ENCODE results near the gene HIGD1C. TPM values are rescaled to one million over a fixed set of nuclear protein-coding genes. Genes with fewer than 3 reads are reported as not detected.
A peak's percentile ranks its signal among the peaks of the same experiment; 100 is the strongest.

HIGD1C gene
- total RNA-seq, 1 experiment from 2014 or later: not detected

DNA sequence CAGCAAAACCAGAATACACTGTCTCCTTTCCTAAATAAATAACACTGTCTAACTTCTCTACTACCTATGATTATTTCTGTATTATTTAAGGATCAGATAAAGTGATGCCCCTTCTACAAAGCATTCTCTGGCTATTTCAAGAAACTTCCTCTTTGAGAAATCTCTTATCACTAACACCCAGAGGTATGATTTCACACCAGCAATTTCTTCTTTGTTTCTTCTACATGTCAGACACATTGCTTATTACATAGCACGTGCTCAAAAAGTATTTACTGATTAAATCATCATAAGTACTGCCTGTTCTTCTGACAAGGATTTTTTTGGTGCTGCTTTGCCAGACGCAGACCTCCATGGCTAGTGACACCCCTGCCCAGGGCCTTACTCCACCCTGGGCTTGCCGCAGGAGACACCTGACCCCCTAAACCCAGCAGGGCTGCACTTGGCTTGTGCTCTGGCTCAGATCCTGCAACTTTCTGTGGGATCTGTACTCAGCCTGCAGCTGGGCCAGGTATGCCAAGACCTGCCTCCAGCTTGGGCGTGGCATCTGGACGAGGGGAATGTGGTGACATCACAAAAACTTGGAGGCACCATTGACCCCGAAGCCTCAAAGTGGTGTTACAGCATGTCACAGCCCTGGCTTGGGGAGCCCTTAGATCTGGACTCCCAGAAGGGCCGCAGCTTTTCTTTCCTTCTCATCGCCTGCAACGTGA, 15.4 kb upstream of the HIGD1C start:
- no peaks in the 10 kb centered on the region for H3K36me3 ChIP-seq (ENCODE audit: control insufficient read depth, insufficient read depth, low read length)
- Mint-ChIP-seq H3K9me3 (ENCODE audit: unreplicated experiment) (peaks cover 25% of the 10 kb centered on the region), H3K27me3 (ENCODE audit: insufficient read depth, unreplicated experiment) (no peaks in the 10 kb centered on the region), H3K27ac (ENCODE audit: unreplicated experiment) (peak overlapping the region; percentile 80), H3K4me3 (ENCODE audit: unreplicated experiment) (no peak overlapping the region), H3K36me3 (ENCODE audit: insufficient read depth, unreplicated experiment) (no peaks in the 10 kb centered on the region), H3K4me1 (ENCODE audit: low read depth, unreplicated experiment) (peaks cover 37% of the 10 kb centered on the region)
- H3K9me3 ChIP-seq: peaks cover 16% of the 10 kb centered on the region; the same call in 1 of the 2 replicates
- ChIA-PET CTCF (no interaction called here), POLR2A (no interaction called here)
- H3K4me3 ChIP-seq (ENCODE audit: low read depth, low read length): no peak overlapping the region
- H3K27me3 ChIP-seq (replicated peaks; ENCODE audit: control insufficient read depth, insufficient read depth, low read length): no peaks in the 10 kb centered on the region
- TF ChIP-seq, protein P1, sequence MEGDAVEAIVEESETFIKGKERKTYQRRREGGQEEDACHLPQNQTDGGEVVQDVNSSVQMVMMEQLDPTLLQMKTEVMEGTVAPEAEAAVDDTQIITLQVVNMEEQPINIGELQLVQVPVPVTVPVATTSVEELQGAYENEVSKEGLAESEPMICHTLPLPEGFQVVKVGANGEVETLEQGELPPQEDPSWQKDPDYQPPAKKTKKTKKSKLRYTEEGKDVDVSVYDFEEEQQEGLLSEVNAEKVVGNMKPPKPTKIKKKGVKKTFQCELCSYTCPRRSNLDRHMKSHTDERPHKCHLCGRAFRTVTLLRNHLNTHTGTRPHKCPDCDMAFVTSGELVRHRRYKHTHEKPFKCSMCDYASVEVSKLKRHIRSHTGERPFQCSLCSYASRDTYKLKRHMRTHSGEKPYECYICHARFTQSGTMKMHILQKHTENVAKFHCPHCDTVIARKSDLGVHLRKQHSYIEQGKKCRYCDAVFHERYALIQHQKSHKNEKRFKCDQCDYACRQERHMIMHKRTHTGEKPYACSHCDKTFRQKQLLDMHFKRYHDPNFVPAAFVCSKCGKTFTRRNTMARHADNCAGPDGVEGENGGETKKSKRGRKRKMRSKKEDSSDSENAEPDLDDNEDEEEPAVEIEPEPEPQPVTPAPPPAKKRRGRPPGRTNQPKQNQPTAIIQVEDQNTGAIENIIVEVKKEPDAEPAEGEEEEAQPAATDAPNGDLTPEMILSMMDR (IDR thresholded peaks at IDR 0.05; ENCODE audit: insufficient read depth in 1 of 2, low read depth in 1 of 2, low read length in 1 of 2, severe bottlenecking in 1 of 2, unreplicated experiment in 1 of 2): no peak
- intact Hi-C loops (cut with micrococcal nuclease; ENCODE audit: unreplicated experiment): no loop called here
- BruUV-seq (replicated peaks): no TSS peak
- no peak for DNase-seq
- peaks cover 38% of the 10 kb centered on the region for H3K4me1 ChIP-seq

DNA sequence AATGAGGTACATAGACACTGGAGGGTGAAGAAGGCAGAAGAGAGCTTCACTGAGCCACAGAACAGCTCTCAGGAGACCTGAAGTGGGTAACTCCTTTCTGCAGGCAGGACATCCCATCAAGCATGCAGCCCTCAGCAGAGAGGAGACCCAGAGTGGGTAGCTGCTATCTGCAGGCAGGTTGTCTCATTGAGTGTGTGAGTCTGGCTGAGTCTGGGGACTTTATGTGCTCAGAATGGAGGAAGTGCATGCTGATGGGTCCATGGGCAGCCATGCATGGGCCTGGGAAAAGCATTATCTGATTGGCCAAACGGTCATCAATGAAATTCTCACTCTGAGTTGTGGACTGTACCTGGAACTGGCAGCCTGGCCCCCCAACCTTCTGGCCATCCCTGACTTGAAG, 14.7 kb upstream of the HIGD1C start:
- no TSS peak for BruUV-seq (replicated peaks)
- H3K4me3 Mint-ChIP-seq (ENCODE audit: unreplicated experiment): no peak overlapping the region
- TF ChIP-seq, protein P1 (IDR thresholded peaks at IDR 0.05; ENCODE audit: insufficient read depth in 1 of 2, low read depth in 1 of 2, low read length in 1 of 2, severe bottlenecking in 1 of 2, unreplicated experiment in 1 of 2): no peak
- peaks cover 16% of the 10 kb centered on the region; the same call in 1 of the 2 replicates for H3K9me3 ChIP-seq
- no peaks in the 10 kb centered on the region for H3K27me3 Mint-ChIP-seq (ENCODE audit: insufficient read depth, unreplicated experiment)
- POLR2A ChIA-PET: no interaction called here
- CTCF ChIA-PET: no interaction called here
- H3K4me1 ChIP-seq: peaks cover 31% of the 10 kb centered on the region
- no peak overlapping the region for H3K27ac Mint-ChIP-seq (ENCODE audit: unreplicated experiment)
- H3K4me3 ChIP-seq (ENCODE audit: low read depth, low read length): no peak overlapping the region
- no peak for DNase-seq
- peaks cover 35% of the 10 kb centered on the region for H3K4me1 Mint-ChIP-seq (ENCODE audit: low read depth, unreplicated experiment)
- intact Hi-C loops (cut with micrococcal nuclease; ENCODE audit: unreplicated experiment): no loop called here
- no peaks in the 10 kb centered on the region for H3K36me3 ChIP-seq (ENCODE audit: control insufficient read depth, insufficient read depth, low read length)
- peaks cover 25% of the 10 kb centered on the region for H3K9me3 Mint-ChIP-seq (ENCODE audit: unreplicated experiment)
- H3K36me3 Mint-ChIP-seq (ENCODE audit: insufficient read depth, unreplicated experiment): no peaks in the 10 kb centered on the region
- H3K27me3 ChIP-seq (replicated peaks; ENCODE audit: control insufficient read depth, insufficient read depth, low read length): no peaks in the 10 kb centered on the region

DNA sequence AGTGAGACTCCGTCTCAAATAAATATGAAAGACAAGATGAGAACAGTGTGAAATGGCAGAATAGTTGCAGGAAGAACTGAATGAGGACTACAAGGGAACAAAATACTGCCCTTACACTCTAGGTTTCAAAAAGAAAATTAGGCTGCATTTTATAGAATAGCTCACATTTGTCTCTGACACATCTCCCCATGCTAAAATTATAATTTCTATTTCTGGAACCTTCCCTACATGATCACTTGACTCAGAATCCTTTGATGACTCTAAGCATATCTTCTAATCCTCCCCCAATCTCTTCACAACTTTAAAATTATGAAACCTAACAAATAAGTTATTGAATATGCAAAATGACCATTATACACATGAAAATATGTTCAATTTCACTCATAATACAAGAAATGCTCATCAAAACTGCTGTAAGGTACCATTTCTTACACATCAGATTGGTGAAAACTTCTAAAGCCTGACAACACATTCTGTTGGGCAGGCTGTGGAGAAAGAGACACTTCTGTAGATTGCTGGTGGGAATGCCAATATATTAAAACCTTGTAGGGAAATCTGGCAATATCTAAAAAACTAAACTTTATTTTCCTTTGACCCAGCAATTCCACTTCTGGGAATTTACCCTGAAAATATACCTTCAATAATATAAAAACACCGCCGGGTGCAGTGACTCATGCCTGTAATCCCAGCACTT, 4.3 kb upstream of the HIGD1C start:
- no peak for DNase-seq
- Mint-ChIP-seq H3K36me3 (ENCODE audit: insufficient read depth, unreplicated experiment) (no peaks in the 10 kb centered on the region), H3K4me3 (ENCODE audit: unreplicated experiment) (no peak overlapping the region), H3K27ac (ENCODE audit: unreplicated experiment) (no peak overlapping the region), H3K27me3 (ENCODE audit: insufficient read depth, unreplicated experiment) (no peaks in the 10 kb centered on the region), H3K9me3 (ENCODE audit: unreplicated experiment) (no peaks in the 10 kb centered on the region), H3K4me1 (ENCODE audit: low read depth, unreplicated experiment) (no peaks in the 10 kb centered on the region)
- no TSS peak for BruUV-seq (replicated peaks)
- no peaks in the 10 kb centered on the region; the same call in 1 of the 2 replicates for H3K36me3 ChIP-seq (ENCODE audit: control insufficient read depth, insufficient read depth, low read length)
- no peak overlapping the region for H3K4me3 ChIP-seq (ENCODE audit: low read depth, low read length)
- H3K27me3 ChIP-seq (replicated peaks; ENCODE audit: control insufficient read depth, insufficient read depth, low read length): no peaks in the 10 kb centered on the region
- no peaks in the 10 kb centered on the region; the same call in 1 of the 2 replicates for H3K9me3 ChIP-seq
- CTCF ChIA-PET: no interaction called here
- H3K4me1 ChIP-seq: no peaks in the 10 kb centered on the region
- intact Hi-C loops (cut with micrococcal nuclease; ENCODE audit: unreplicated experiment): no loop called here
- POLR2A ChIA-PET: no interaction called here
- TF ChIP-seq, protein P1 (IDR thresholded peaks at IDR 0.05; ENCODE audit: insufficient read depth in 1 of 2, low read depth in 1 of 2, low read length in 1 of 2, severe bottlenecking in 1 of 2, unreplicated experiment in 1 of 2): no peak
